NCI-H748 treated with DMSO at 0.1 percent for 48 hours (cell line): ENCODE results near the gene CHST12.
"Not testable (repeated sequence)": the region's sequence is repeated elsewhere in the genome, so short reads cannot be mapped to it uniquely, and the experiment has no call there.

Experiments used
- DNase-seq: peaks from one replicate; lab custom pipeline; 2025; lab: John Stamatoyannopoulos, UW

Gene CHST12

GRCh38 chr7:2462731-2463130, 59.3 kb downstream of the CHST12 start:
- no peak for DNase-seq

- no peak for DNase-seq
Measured at GRCh38 chr7:2465928-2466327, 62.5 kb downstream of the CHST12 start.

GRCh38 chr7:2466675-2467074, 63.3 kb downstream of the CHST12 start:
- no peak for DNase-seq

- DNase-seq, result no peak
Measured at GRCh38 chr7:2468227-2468626, 64.8 kb downstream of the CHST12 start.

GRCh38 chr7:2469460-2470203, 66.2 kb downstream of the CHST12 start:
- DNase-seq, result not testable (repeated sequence)

GRCh38 chr7:2470204-2471021, 67.0 kb downstream of the CHST12 start:
- DNase-seq, result no peak

GRCh38 chr7:2471022-2471329, 67.6 kb downstream of the CHST12 start:
- no peak for DNase-seq

GRCh38 chr7:2471396-2471795, 68.0 kb downstream of the CHST12 start:
- peak; percentile 14 for DNase-seq

- no peak for DNase-seq
Measured at GRCh38 chr7:2472739-2473138, 69.3 kb downstream of the CHST12 start.

- DNase-seq, result no peak
Measured at GRCh38 chr7:2473496-2474180, 70.2 kb downstream of the CHST12 start.

- no peak for DNase-seq
Measured at GRCh38 chr7:2474224-2474623, 70.8 kb downstream of the CHST12 start.

- DNase-seq, result no peak
Measured at GRCh38 chr7:2474813-2475677, 71.6 kb downstream of the CHST12 start.

- DNase-seq, result no peak
Measured at GRCh38 chr7:2475678-2476015, 72.2 kb downstream of the CHST12 start.

GRCh38 chr7:2476298-2476697, 72.9 kb downstream of the CHST12 start, which contains the start of gene GRIFIN:
TSS of gene GRIFIN (minus strand) at chr7:2476398. CDS start at chr7:2476383, 15 bp downstream.
- DNase-seq, result no peak

- no peak for DNase-seq
Measured at GRCh38 chr7:2476776-2477446, 73.5 kb downstream of the CHST12 start.

- DNase-seq, result no peak
Measured at GRCh38 chr7:2477447-2478398, 74.3 kb downstream of the CHST12 start.

GRCh38 chr7:2478399-2478785, 75.0 kb downstream of the CHST12 start:
- no peak for DNase-seq

- no peak for DNase-seq
Measured at GRCh38 chr7:2478800-2479199, 75.4 kb downstream of the CHST12 start.

GRCh38 chr7:2479276-2480069, 76.1 kb downstream of the CHST12 start:
- DNase-seq, result no peak

GRCh38 chr7:2480070-2480408, 76.6 kb downstream of the CHST12 start:
- no peak for DNase-seq
